Coronary artery (tissue), 2 donors: ENCODE results near the gene SLX4.

Experiments
- DNase-seq: peaks from one replicate; pipeline ENCODE4 v3.0.0-alpha.2; 2017; ENCODE audit warnings: low spot score
- H3K27ac ChIP-seq, 2 donors: fragments of 200-600 bp; sonication (generic); one replicate each; pipeline ENCODE4 v1.5.1; 2016 to 2019
- H3K4me3 ChIP-seq: fragments of 200-600 bp; sonication (generic); 2 replicates; pipeline ENCODE4 v1.5.1; 2016; ENCODE audit warnings: mild to moderate bottlenecking, moderate library complexity
- CTCF ChIP-seq: fragments of 200-600 bp; sonication (generic); IDR thresholded peaks from one replicate; pipeline ENCODE4 v1.5.1; 2019; ENCODE audit warnings: antibody characterized with exemption

Gene SLX4

GRCh38 chr16:3607161-3607560 lies 4.2 kb downstream of the SLX4 start:
- no peak overlapping the region for H3K4me3 ChIP-seq
- DNase-seq = no peak
- no peak overlapping the region for H3K27ac ChIP-seq
- TF ChIP-seq CTCF = no peak

- Histone ChIP-seq H3K4me3 (no peak overlapping the region), H3K27ac (no peak overlapping the region)
- no peak for DNase-seq
- TF ChIP-seq CTCF = no peak
Observed at GRCh38 chr16:3606441-3606840, 5.0 kb downstream of the SLX4 start.

GRCh38 chr16:3602320-3602653 lies 9.1 kb downstream of the SLX4 start:
- DNase-seq = no peak
- TF ChIP-seq CTCF = no peak

GRCh38 chr16:3601614-3602319 lies 9.6 kb downstream of the SLX4 start:
- DNase-seq = no peak
- TF ChIP-seq CTCF = no peak
- Histone ChIP-seq H3K4me3 (no peak overlapping the region), H3K27ac (no peak overlapping the region)

More at GRCh38 chr16:3602320-3602653, 9.1 kb downstream of the SLX4 start:
- H3K4me3 ChIP-seq = no peak overlapping the region
- no peak overlapping the region for H3K27ac ChIP-seq

- no peak for TF ChIP-seq CTCF
- Histone ChIP-seq H3K27ac (no peak overlapping the region), H3K4me3 (no peak overlapping the region)
- DNase-seq = no peak
Observed at GRCh38 chr16:3599922-3600321, 11.5 kb downstream of the SLX4 start.

GRCh38 chr16:3599121-3599520 lies 12.3 kb downstream of the SLX4 start:
- no peak for DNase-seq
- Histone ChIP-seq H3K27ac (no peak overlapping the region), H3K4me3 (no peak overlapping the region)
- no peak for TF ChIP-seq CTCF

GRCh38 chr16:3598236-3598635 lies 13.2 kb downstream of the SLX4 start:
- DNase-seq = no peak
- H3K4me3 ChIP-seq = no peak overlapping the region
- TF ChIP-seq CTCF = no peak
- no peak overlapping the region for H3K27ac ChIP-seq
